Medulla oblongata (tissue), 1 donor: ENCODE data around the gene FBXO9.

ENCODE experiments used
- DNase-seq: peaks from one replicate; pipeline ENCODE4 v3.0.0-alpha.2; 2015; ENCODE audit errors: extremely low spot score

The FBXO9 gene

DNA sequence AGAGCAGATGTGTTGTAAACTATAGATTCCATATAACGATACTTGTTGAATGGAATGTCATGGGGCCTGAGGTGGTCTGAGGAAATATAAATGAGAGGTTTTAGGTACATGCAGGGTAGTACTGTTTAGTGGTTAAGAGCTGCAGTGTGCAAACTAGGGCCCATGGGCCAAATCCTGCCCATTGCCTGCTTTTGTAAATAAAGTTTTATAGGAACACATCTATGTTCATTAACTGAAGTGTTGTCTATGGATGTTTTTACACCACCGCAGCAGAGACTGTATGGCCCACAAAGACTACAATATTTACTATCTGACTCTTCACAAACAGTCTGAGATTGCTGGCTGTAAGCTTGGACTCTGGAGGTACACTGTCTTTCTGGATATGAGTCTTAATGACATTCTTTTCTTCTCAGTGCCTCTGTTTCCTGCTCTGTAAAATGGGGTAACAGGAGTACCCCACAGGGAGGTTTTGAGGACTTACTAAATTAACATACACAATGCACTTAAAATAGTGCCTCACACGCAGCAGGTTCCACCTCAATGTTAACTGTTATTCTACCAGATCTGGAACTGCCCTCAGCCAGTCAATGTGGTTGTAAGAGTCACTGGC lies 70.9 kb downstream of the FBXO9 start:
- DNase-seq = no peak

DNA sequence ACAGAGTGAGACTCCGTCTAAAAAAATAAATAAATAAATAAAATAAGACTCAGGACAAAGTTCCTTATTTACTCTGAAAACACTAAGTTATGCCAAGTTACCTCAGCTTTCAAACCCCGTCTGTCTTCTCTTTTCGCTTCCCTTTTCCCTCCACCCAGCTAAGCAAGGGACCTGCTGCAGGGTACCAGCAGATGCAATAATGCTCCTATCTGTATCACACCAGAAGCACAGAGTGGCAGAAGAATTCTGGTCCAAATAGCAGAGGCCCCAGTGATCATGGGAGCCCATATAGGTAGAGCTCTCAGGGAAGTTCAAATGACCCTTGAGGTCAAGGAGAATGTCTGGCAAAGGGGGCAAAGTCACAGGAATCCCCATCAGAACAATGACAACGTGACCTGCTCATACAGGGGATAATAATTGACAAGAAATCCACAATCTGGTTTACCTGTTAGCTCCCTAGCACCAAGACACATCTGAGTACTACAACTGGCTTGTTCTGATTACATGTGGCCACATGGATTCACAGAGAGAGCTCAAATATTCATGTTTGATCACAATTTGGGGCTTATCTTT lies 74.7 kb downstream of the FBXO9 start:
- DNase-seq = no peak

DNA sequence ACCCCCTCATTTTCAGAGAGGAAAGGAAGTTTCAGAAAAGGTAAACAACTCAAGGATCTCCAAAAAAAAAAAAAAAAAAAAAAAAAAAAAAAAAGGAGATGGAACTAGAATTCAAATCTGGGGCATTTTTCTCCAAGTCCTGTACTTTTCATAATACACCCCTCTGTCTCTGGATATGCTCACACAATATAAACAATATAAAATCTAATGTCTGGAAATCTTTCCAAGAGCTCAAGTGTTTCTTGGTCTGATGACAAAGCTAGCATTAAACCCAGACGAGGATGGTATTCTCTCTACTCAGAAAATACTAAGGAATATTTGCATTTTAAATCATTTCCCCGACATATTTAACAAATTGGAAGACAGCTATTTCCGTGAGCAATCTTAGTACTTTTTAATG lies 77.6 kb downstream of the FBXO9 start:
- DNase-seq = no peak

DNA sequence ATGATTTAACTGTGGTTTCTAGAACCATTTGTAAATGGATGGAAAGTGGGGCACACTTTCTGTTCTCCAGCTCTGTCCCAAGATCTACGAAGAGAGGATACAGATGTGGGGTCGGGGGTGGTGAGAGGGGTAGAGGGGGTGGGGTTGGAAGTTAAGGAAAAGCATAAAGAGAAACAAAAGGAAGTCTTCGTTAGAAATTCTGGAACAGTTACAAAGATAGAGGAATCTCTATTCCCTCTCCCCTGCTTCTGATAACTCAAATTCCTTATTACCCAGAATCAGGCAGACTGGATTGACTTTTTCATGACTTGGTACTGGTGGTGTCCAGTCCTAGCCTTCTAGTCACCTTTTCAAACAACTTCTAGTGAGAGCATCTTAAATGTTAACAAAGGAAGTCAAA lies 78.5 kb downstream of the FBXO9 start:
- no peak for DNase-seq

DNA sequence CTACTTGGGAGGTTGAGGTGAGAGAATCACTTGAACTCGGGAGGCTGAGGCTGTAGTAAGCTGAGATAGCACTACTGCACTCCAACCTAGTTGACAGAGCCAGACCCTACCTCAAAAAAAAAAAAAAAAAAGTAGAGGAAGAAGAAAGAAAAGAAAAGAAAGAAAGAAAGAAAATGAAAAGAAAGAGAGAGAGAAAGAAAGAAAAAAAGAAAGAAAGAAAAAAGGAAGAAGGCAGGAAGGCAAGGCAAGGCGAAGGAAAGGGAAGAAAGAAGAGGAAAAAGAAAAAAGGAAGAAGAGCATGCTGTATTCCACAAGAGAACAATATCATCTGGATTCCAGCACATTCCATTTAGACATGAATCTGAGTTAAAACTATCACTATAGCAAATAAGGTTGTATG lies 79.6 kb downstream of the FBXO9 start:
- DNase-seq = no peak

DNA sequence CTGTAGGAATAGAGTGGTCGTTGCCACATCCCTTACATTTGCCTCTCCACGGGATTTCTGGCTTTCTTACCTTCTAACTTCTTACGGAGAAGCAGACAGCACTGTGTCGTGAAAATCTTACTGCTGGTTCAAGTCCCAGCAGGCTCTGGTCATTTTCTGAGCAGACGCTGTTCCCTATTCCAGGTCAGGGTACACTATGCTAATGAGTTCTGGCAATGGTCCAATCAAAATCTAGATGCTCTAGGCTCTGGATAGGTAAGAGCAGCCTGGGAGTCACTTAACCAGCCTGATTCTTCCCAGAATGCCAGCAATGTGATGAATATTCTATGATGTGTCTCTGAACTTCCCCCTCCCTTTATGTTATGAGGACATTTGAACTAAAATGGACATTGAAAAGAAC lies 83.5 kb downstream of the FBXO9 start, which contains the start of gene GCM1:
Gene GCM1, minus strand, starts transcription at position 158 of the 400 bp plus-strand sequence. CDS start 3,209 bp downstream, outside the sequence.
- DNase-seq = no peak
